DMS79 (cell line): ENCODE data around the gene MED13.
"Not testable (repeated sequence)": the region's sequence is repeated elsewhere in the genome, so short reads cannot be mapped to it uniquely, and the experiment has no call there.

ENCODE experiments used
- DNase-seq: peaks from one replicate; lab custom pipeline; 2025; lab: John Stamatoyannopoulos, UW

The MED13 gene

GRCh38 chr17:61908292-61909037 is 156.6 kb downstream of the MED13 start:
- no peak for DNase-seq

GRCh38 chr17:61907361-61907760 is 157.7 kb downstream of the MED13 start:
- DNase-seq = no peak

- no peak for DNase-seq
Observed at GRCh38 chr17:61904094-61904710, 160.9 kb downstream of the MED13 start.

DNA sequence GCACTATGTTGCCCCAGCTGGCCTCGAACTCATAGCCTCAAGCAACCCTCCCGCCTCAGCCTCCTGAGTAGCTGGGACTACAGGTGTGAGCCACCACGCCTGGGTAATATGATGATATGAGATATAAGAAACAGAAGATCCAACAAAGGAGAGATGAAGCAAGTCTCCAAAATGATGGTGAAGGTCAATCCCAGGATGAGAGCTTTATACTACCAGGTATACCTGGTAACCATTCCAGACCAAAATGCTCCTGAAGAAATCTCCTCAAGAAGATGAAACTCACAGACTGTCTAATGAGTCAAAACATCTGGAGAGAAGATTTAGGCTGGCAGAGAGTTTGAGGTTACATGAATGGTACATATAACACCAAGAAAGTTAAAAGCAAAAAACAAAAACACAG is 161.8 kb downstream of the MED13 start:
- DNase-seq = no peak

- no peak for DNase-seq
Observed at GRCh38 chr17:61897548-61898180, 167.4 kb downstream of the MED13 start.

- no peak for DNase-seq
Observed at GRCh38 chr17:61895391-61895790, 169.7 kb downstream of the MED13 start.

GRCh38 chr17:61894310-61894709 is 170.8 kb downstream of the MED13 start:
- DNase-seq = not testable (repeated sequence)
